ENCODE measurements around the gene SPACDR. TPM values are rescaled to one million over a fixed set of nuclear protein-coding genes. Genes with fewer than 3 reads are reported as not detected.

The SPACDR gene
- total and polyA plus RNA-seq, 2 experiments from 2014 or later, result 0.42 to 0.52 TPM

- TF ChIP-seq ETS1 (IDR thresholded peaks at IDR 0.05) (no peak), POLR2AphosphoS5 (IDR thresholded peaks at IDR 0.05; ENCODE audit: low read depth) (no peak), ZNF114 (CRISPR knock-in tag; IDR thresholded peaks at IDR 0.05) (no peak), EZH2phosphoT487 (IDR thresholded peaks at IDR 0.05; ENCODE audit: unreplicated experiment) (no peak)
These were observed 37.5 kb downstream of the SPACDR start (continued) for GRCh38 chr7:100426516-100426915.

- Histone ChIP-seq H3K4me1 (ENCODE audit: insufficient read depth) (no peaks in the 10 kb centered on the region), H3K9me2 (ENCODE audit: insufficient read depth) (0 out of 2 replicates have a peak, but pooled peaks cover 3% of the 10 kb centered on the region)
- TF ChIP-seq CTCF (conservative IDR thresholded peaks at IDR 0.05; ENCODE audit: low read depth in 2 of 2) (no peak), ZNF114 (CRISPR knock-in tag; IDR thresholded peaks at IDR 0.05) (no peak), POLR2AphosphoS5 (IDR thresholded peaks at IDR 0.05; ENCODE audit: low read depth) (no peak), EZH2phosphoT487 (IDR thresholded peaks at IDR 0.05; ENCODE audit: unreplicated experiment) (no peak), REST (IDR thresholded peaks at IDR 0.05; ENCODE audit: unreplicated experiment) (no peak), JUNB (IDR thresholded peaks at IDR 0.05; ENCODE audit: unreplicated experiment) (no peak), EZH2 (IDR thresholded peaks at IDR 0.05; ENCODE audit: low read depth, unreplicated experiment) (no peak), STAT1 (IDR thresholded peaks at IDR 0.05; ENCODE audit: unreplicated experiment) (no peak), NANOG (IDR thresholded peaks at IDR 0.05; ENCODE audit: borderline replicate concordance) (no peak), CREB1 (CRISPR knock-in tag; IDR thresholded peaks at IDR 0.05; ENCODE audit: low read depth) (no peak), ZNF462 (CRISPR knock-in tag; IDR thresholded peaks at IDR 0.05) (no peak), ZNF331 (CRISPR knock-in tag; IDR thresholded peaks at IDR 0.05; ENCODE audit: low read depth) (no peak)
These were observed 38.7 kb downstream of the SPACDR start for GRCh38 chr7:100425347-100425746.

More at GRCh38 chr7:100425347-100425746, 38.7 kb downstream of the SPACDR start:
- Histone ChIP-seq H3K79me2 (replicated peaks; ENCODE audit: insufficient read depth) (peaks cover 2% of the 10 kb centered on the region), H3K36me3 (ENCODE audit: insufficient read depth) (no peaks in the 10 kb centered on the region), H2AFZ (no peak overlapping the region), H3K27me3 (ENCODE audit: insufficient read depth) (peaks cover 9% of the 10 kb centered on the region), H3F3A (replicated peaks; ENCODE audit: low read depth) (no peaks in the 10 kb centered on the region), H4K20me1 (replicated peaks; ENCODE audit: insufficient read depth) (no peaks in the 10 kb centered on the region), H3K4me2 (no peak overlapping the region), H3K4me3 (no peak overlapping the region), H3K27ac (ENCODE audit: low read depth) (no peak overlapping the region)
- no peak overlapping the region for H3K27ac Mint-ChIP-seq
- H3K27me3 Mint-ChIP-seq (ENCODE audit: insufficient read depth, low read depth, poor library complexity), result peaks cover 30% of the 10 kb centered on the region
- ATAC-seq (no peak), DNase-seq (ENCODE audit: low spot score) (no peak)
- H3K4me3 Mint-ChIP-seq, result no peak overlapping the region
- peaks cover under 1% of the 10 kb centered on the region; the same call in 2 of the 3 replicates for H3K4me1 Mint-ChIP-seq
- peaks cover 9% of the 10 kb centered on the region for H3K36me3 Mint-ChIP-seq (ENCODE audit: low read depth)
- H3K9me3 Mint-ChIP-seq, result peaks cover 20% of the 10 kb centered on the region; the same call in 2 of the 3 replicates

Data from GM23338 (cell line).